Measurements from ENCODE around the gene PLXNA2.

- TF ChIP-seq ZFP3 (CRISPR knock-in tag; IDR thresholded peaks at IDR 0.05) (no peak), ZNF70 (CRISPR knock-in tag; IDR thresholded peaks at IDR 0.05) (no peak), GLIS3 (CRISPR knock-in tag; IDR thresholded peaks at IDR 0.05) (no peak), TCF4 (CRISPR knock-in tag; IDR thresholded peaks at IDR 0.05; ENCODE audit: borderline replicate concordance) (no peak), TOX (CRISPR knock-in tag; IDR thresholded peaks at IDR 0.05; ENCODE audit: borderline replicate concordance) (no peak), ISL1 (CRISPR knock-in tag; IDR thresholded peaks at IDR 0.05) (no peak)
- TF ChIP-seq, protein P1, sequence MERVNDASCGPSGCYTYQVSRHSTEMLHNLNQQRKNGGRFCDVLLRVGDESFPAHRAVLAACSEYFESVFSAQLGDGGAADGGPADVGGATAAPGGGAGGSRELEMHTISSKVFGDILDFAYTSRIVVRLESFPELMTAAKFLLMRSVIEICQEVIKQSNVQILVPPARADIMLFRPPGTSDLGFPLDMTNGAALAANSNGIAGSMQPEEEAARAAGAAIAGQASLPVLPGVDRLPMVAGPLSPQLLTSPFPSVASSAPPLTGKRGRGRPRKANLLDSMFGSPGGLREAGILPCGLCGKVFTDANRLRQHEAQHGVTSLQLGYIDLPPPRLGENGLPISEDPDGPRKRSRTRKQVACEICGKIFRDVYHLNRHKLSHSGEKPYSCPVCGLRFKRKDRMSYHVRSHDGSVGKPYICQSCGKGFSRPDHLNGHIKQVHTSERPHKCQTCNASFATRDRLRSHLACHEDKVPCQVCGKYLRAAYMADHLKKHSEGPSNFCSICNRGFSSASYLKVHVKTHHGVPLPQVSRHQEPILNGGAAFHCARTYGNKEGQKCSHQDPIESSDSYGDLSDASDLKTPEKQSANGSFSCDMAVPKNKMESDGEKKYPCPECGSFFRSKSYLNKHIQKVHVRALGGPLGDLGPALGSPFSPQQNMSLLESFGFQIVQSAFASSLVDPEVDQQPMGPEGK (CRISPR knock-in tag; IDR thresholded peaks at IDR 0.05; ENCODE audit: borderline replicate concordance), result no peak
Observed at GRCh38 chr1:208089149-208089548, 155.0 kb downstream of the PLXNA2 start.
